Ecto neural progenitor cell (in vitro differentiated cells): Measurements from ENCODE around the gene SLCO3A1.

Experiments used
- DNase-seq: peaks from one replicate; pipeline ENCODE4 v3.0.0-alpha.2; 2018; ENCODE audit warnings: low spot score

SLCO3A1 gene

GRCh38 chr15:92071045-92071634 lies 217.6 kb downstream of the SLCO3A1 start:
- no peak for DNase-seq

- DNase-seq = no peak
Measured at GRCh38 chr15:92073044-92073785, 219.7 kb downstream of the SLCO3A1 start.

- no peak for DNase-seq
Measured at GRCh38 chr15:92074101-92074500, 220.6 kb downstream of the SLCO3A1 start.

- no peak for DNase-seq
Measured at GRCh38 chr15:92074646-92075045, 221.1 kb downstream of the SLCO3A1 start.

- no peak for DNase-seq
Measured at GRCh38 chr15:92075764-92076163, 222.3 kb downstream of the SLCO3A1 start.

GRCh38 chr15:92076541-92076940 lies 223.0 kb downstream of the SLCO3A1 start:
- no peak for DNase-seq

GRCh38 chr15:92077353-92078085 lies 224.0 kb downstream of the SLCO3A1 start:
- peak; percentile 78 for DNase-seq

GRCh38 chr15:92078270-92078669 lies 224.8 kb downstream of the SLCO3A1 start:
- DNase-seq = no peak

- DNase-seq = no peak
Measured at GRCh38 chr15:92079047-92079446, 225.5 kb downstream of the SLCO3A1 start.

GRCh38 chr15:92079647-92080255 lies 226.2 kb downstream of the SLCO3A1 start:
- DNase-seq = no peak

- DNase-seq = peak; percentile 82
Measured at GRCh38 chr15:92082006-92082843, 228.7 kb downstream of the SLCO3A1 start.

GRCh38 chr15:92083190-92083589 lies 229.7 kb downstream of the SLCO3A1 start:
- DNase-seq = no peak

GRCh38 chr15:92087211-92087610 lies 233.7 kb downstream of the SLCO3A1 start:
- DNase-seq = no peak

GRCh38 chr15:92091155-92091734 lies 237.7 kb downstream of the SLCO3A1 start:
- peak; percentile 77 for DNase-seq

GRCh38 chr15:92092289-92093105 lies 239.0 kb downstream of the SLCO3A1 start:
- DNase-seq = no peak

- no peak for DNase-seq
Measured at GRCh38 chr15:92095693-92096092, 242.2 kb downstream of the SLCO3A1 start.

- peak; percentile 73 for DNase-seq
Measured at GRCh38 chr15:92097474-92098178, 244.1 kb downstream of the SLCO3A1 start.

- peak; percentile 71 for DNase-seq
Measured at GRCh38 chr15:92098869-92099268, 245.4 kb downstream of the SLCO3A1 start.

GRCh38 chr15:92100301-92100700 lies 246.8 kb downstream of the SLCO3A1 start:
- DNase-seq = no peak

- DNase-seq = no peak
Measured at GRCh38 chr15:92100751-92101150, 247.2 kb downstream of the SLCO3A1 start.
